K562 (cell line): ENCODE measurements around the gene MTF1. TPM values are rescaled to one million over a fixed set of nuclear protein-coding genes. Genes with fewer than 3 reads are reported as not detected.

Experiments used
- ATAC-seq: fragments of 200-7000 bp; cut with Tn5 transposase; 3 replicates; pipeline ENCODE4 v1.9.1; 2020; ENCODE audit warnings: moderate library complexity
- BruUV-seq: library from RNA; stranded (reverse); fragments of 400-500 nt; replicated peaks from 2 replicates; lab custom pipeline; 2021; lab: Mats Ljungman, UMichigan
- CTCF ChIA-PET: fragments of 300-600 bp; formaldehyde crosslinking; extraction: SDS; loops from one replicate; lab custom pipeline; 2021; ENCODE audit warnings: low intra/inter-chr PET ratio; lab: Yijun Ruan, JAX
- POLR2A ChIA-PET: fragments of 300-600, 350-650 bp; sonication (Branson Sonifier 250); formaldehyde crosslinking; extraction: SDS; loops from one replicate; lab custom pipeline; 2021; ENCODE audit warnings: antibody characterized with exemption, inconsistent platforms; lab: Yijun Ruan, JAX
- DNase-seq, 4 experiments: peaks; one replicate each; pipeline versions ENCODE4 v3.0.0 to v3.0.0-alpha.2; 2011 to 2018; ENCODE audit warnings: low spot score in 3 of 4, mixed read lengths in 3 of 4; ENCODE audit errors: extremely low read depth in 1 of 4
- FAIRE-seq: peaks from 2 replicates; lab custom pipeline; 2011; peaks lifted over from hg19 to GRCh38; lab: Jason Lieb, UNC
- H2AFZ ChIP-seq: 2 replicates; pipeline ENCODE4 v1.6.0; 2011; ENCODE audit warnings: low read depth, low read length, control low read depth, inconsistent platforms
- H3K27ac ChIP-seq: fragments of 200-600 bp; 3 replicates; pipeline ENCODE4 v1.8.0; 2011; ENCODE audit warnings: low read depth, mild to moderate bottlenecking, control low read depth, inconsistent platforms, low read length, moderate library complexity, mixed read lengths; ENCODE audit errors: extremely low read depth
- H3K27me3 ChIP-seq, 2 experiments: fragments of 300-600 bp in 1 of 2; 2 replicates in 1 of 2; 3 replicates in 1 of 2; pipeline versions ENCODE4 v1.6.0 to v1.8.0; 2011; ENCODE audit warnings: inconsistent platforms in 2 of 2, low read length in 2 of 2, mild to moderate bottlenecking in 1 of 2, mixed read lengths in 1 of 2, moderate library complexity in 1 of 2; ENCODE audit not compliant: control insufficient read depth in 2 of 2, insufficient read depth in 2 of 2
- H3K36me3 ChIP-seq: fragments of 300-600 bp; 3 replicates; pipeline ENCODE4 v1.8.0; 2011; ENCODE audit warnings: mild to moderate bottlenecking, low read length, inconsistent platforms; ENCODE audit not compliant: control insufficient read depth, insufficient read depth
- H3K4me1 ChIP-seq, 2 experiments: fragments of 200-600 bp in 1 of 2; replicated peaks in 1 of 2; 2 replicates in 1 of 2; 3 replicates in 1 of 2; pipeline versions ENCODE4 v1.5.1 to v1.8.0; 2011; ENCODE audit warnings: inconsistent platforms in 2 of 2, low read length in 2 of 2, mild to moderate bottlenecking in 1 of 2, mixed read lengths in 1 of 2, moderate library complexity in 1 of 2; ENCODE audit not compliant: control insufficient read depth in 2 of 2, insufficient read depth in 2 of 2
- H3K4me2 ChIP-seq: 2 replicates; pipeline ENCODE4 v1.6.1; 2011; ENCODE audit warnings: low read length, control low read depth, inconsistent platforms, mixed read lengths; ENCODE audit not compliant: insufficient read depth
- H3K4me3 ChIP-seq: fragments of 200-600 bp; sonication (generic), shearing (Covaris generic); 2 replicates; pipeline ENCODE4 v1.5.1; 2016; ENCODE audit warnings: control low read depth, inconsistent platforms
- H3K79me2 ChIP-seq: fragments of 200-600 bp; 3 replicates; pipeline ENCODE4 v1.8.0; 2011; ENCODE audit warnings: low read length, inconsistent platforms; ENCODE audit not compliant: control insufficient read depth, insufficient read depth
- H3K9ac ChIP-seq, 2 experiments: 2 replicates each; pipeline versions ENCODE4 v1.6.0 to v1.6.1; 2011; ENCODE audit warnings: low read depth in 2 of 2, low read length in 2 of 2, control low read depth in 1 of 2, inconsistent platforms in 1 of 2, mild to moderate bottlenecking in 1 of 2, mixed read lengths in 1 of 2; ENCODE audit not compliant: insufficient read depth in 1 of 2
- H3K9me1 ChIP-seq: one replicate; pipeline ENCODE4 v1.6.0; 2011; ENCODE audit warnings: inconsistent platforms, mild to moderate bottlenecking, low read length, moderate library complexity; ENCODE audit not compliant: control insufficient read depth, insufficient read depth
- H3K9me3 ChIP-seq: replicated peaks from 2 replicates; pipeline ENCODE4 v1.5.1; 2011; ENCODE audit warnings: low read depth, low read length, inconsistent platforms; ENCODE audit not compliant: control insufficient read depth, insufficient read depth
- H4K20me1 ChIP-seq: replicated peaks from 2 replicates; pipeline ENCODE4 v1.6.1; 2011; ENCODE audit warnings: low read length, inconsistent platforms, mixed read lengths; ENCODE audit not compliant: control insufficient read depth, insufficient read depth
- BCL6 ChIP-seq: fragments of 250-450 bp; sonication (Bioruptor Pico); IDR thresholded peaks from 2 replicates; pipeline ENCODE4 v1.4.0; 2020
- ESRRB ChIP-seq: fragments of 250-450 bp; sonication (Bioruptor Pico); IDR thresholded peaks from 2 replicates; pipeline ENCODE4 v1.5.0; 2020; ENCODE audit warnings: mild to moderate bottlenecking, moderate library complexity, borderline replicate concordance
- FOSL1 ChIP-seq: fragments of 200-800 bp; sonication (Bioruptor generic); conservative IDR thresholded peaks from 2 replicates; pipeline ENCODE4 v1.6.1; 2016; ENCODE audit warnings: missing genetic modification characterization, missing compliant biosample characterization
- PHF8 ChIP-seq: fragments of 200-600 bp; sonication (generic); IDR thresholded peaks from 2 replicates; pipeline ENCODE4 v1.6.1; 2012; ENCODE audit warnings: mixed run types, mild to moderate bottlenecking, inconsistent platforms, low read length, moderate library complexity, borderline replicate concordance
- PTTG1 ChIP-seq: fragments of 450-650 bp; IDR thresholded peaks from 2 replicates; pipeline ENCODE4 v1.6.1; 2016; ENCODE audit warnings: low read depth, mild to moderate bottlenecking, missing genetic modification characterization, missing compliant biosample characterization
- TAF7 ChIP-seq: fragments of 450-650 bp; IDR thresholded peaks from 2 replicates; pipeline ENCODE4 v1.6.1; 2016; ENCODE audit warnings: missing genetic modification characterization, missing compliant biosample characterization
- ZNF408 ChIP-seq: fragments of 250-450 bp; sonication (Bioruptor Pico); IDR thresholded peaks from 2 replicates; pipeline ENCODE4 v1.4.0; 2020; ENCODE audit warnings: low read depth, mild to moderate bottlenecking, moderate library complexity
- WGBS: fragments of 100-300 bp; shearing (Covaris generic); methylation state at CpG from one replicate; pipeline ENCODE4 v1.1.6; 2016; ENCODE audit warnings: low coverage, mixed read lengths; ENCODE audit not compliant: insufficient coverage; ENCODE audit errors: missing lambda C conversion rate; 5-methylcytosine and 5-hydroxymethylcytosine counted together
- in situ Hi-C: fragments of 300-500 bp; cut with MboI; formaldehyde crosslinking; loops from 4 replicates; pipeline ENCODE4 v1.15.0; 2018; ENCODE audit warnings: inconsistent platforms, mixed read lengths
- intact Hi-C: fragments of 100-400 bp; cut with micrococcal nuclease; formaldehyde crosslinking; loops from 2 replicates; pipeline ENCODE4 v1.14.2; 2022
- polyA plus RNA-seq, 8 experiments: library from polyadenylated mRNA; depleted of rRNA in 4 of 8; stranded (reverse) in 5 of 8; unstranded in 3 of 8; fragments of >200 nt; fragmentation: Nextera tagmentation in 2 of 8; fragmentation: Illumina TruSeq in 1 of 8; extraction: Ambion mirVana in 2 of 8; extraction: Trizol in 1 of 8; gene quantifications; 2 replicates each; pipeline versions ENCODE4 v1.2.1 to v1.2.3, GENCODE V29; 2011 to 2014; ENCODE audit warnings: inconsistent platforms in 1 of 8, missing spikeins in 1 of 8
- total RNA-seq, 7 experiments: library from RNA; depleted of rRNA in 6 of 7; stranded (reverse); fragments of >200 nt in 6 of 7; fragmentation: Illumina TruSeq in 2 of 7; extraction: Trizol in 2 of 7; gene quantifications; 2 replicates each; pipeline versions ENCODE4 v1.2.1 to v1.2.3, GENCODE V29; 2011 to 2021; ENCODE audit warnings: low replicate concordance in 1 of 7
- TF ChIP-seq, protein P1 (sequence below): fragments of 250-450 bp; sonication (Bioruptor Pico); IDR thresholded peaks from 2 replicates; pipeline ENCODE4 v1.5.0; 2021; ENCODE audit warnings: mild to moderate bottlenecking, moderate library complexity
- TF ChIP-seq, protein P2 (sequence below): sonication (generic); formaldehyde crosslinking; IDR thresholded peaks from 2 replicates; pipeline ENCODE4 v1.8.1; 2023; ENCODE audit warnings: mild to moderate bottlenecking, missing genetic modification reagents
- TF ChIP-seq, protein P3 (sequence below): fragments of 450-650 bp; IDR thresholded peaks from 2 replicates; pipeline ENCODE4 v1.6.1; 2017; ENCODE audit warnings: antibody characterized with exemption, mild to moderate bottlenecking

The MTF1 gene
- total and polyA plus RNA-seq, 9 of the 15 experiments (the other 6 are each of a cell fraction or from before 2014, with no cell fraction given), result 1.1 to 12.2 (median 4.3) TPM

DNA sequence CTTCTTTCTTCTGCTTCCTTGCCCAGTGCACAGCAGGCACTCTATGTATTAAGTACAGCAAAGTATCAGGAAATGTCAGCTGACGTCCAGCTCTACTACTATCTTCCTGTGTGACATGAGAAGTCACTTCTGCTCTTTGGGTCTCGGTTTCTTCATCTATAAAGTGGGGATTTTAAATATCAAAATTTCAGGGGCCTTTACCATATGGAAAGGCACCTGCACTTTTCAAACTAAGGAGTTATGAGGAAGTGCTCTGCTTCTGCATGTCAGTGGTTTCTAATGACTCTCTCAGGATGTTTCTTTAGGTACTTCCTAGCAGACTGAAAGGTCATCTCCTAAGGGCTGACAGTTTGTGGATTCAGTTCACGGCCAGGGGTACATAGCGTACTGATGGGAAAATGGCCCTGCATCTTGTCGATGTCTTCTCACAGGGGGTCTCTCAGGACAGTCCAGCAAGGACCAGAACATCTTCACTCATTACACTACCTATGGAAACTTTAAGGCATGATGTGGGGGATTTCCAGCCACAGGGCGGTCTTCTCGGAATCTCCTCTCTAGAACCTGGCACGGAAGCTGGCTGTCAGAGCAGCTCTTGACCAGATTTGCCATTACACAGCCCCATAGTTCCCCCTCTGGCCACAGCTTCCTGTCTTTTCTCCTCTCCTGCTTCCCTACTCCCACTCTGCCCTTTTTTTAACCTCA is 42.0 kb upstream of the MTF1 start:
- CTCF ChIA-PET, result no interaction called here
- intact Hi-C loops, result no loop called here

More for the DNA sequence above, 42.0 kb upstream of the MTF1 start:
- ATAC-seq (no peak), DNase-seq (no peak)
- H3K4me2 ChIP-seq, result no peak overlapping the region
- no peaks in the 10 kb centered on the region for H4K20me1 ChIP-seq
- H3K36me3 ChIP-seq, result no peaks in the 10 kb centered on the region; the same call in 2 of the 3 replicates
- no peaks in the 10 kb centered on the region; the same call in 1 of the 2 replicates for H3K9me3 ChIP-seq
- POLR2A ChIA-PET, result interaction anchor here (0.7 to 1.1 kb wide), 5 partner anchors 10 to 89 kb away, joined by 3 read pairs; partner anchors contain the start of gene SF3A3
- H3K27me3 ChIP-seq, result no peaks in the 10 kb centered on the region
- no peak overlapping the region for H2AFZ ChIP-seq
- no peak overlapping the region for H3K9ac ChIP-seq
- H3K4me3 ChIP-seq, result no peak overlapping the region
- no peaks in the 10 kb centered on the region for H3K79me2 ChIP-seq
- WGBS, result 81% methylated on average over 8 of the region's 8 CpGs
- TF ChIP-seq, protein P1, sequence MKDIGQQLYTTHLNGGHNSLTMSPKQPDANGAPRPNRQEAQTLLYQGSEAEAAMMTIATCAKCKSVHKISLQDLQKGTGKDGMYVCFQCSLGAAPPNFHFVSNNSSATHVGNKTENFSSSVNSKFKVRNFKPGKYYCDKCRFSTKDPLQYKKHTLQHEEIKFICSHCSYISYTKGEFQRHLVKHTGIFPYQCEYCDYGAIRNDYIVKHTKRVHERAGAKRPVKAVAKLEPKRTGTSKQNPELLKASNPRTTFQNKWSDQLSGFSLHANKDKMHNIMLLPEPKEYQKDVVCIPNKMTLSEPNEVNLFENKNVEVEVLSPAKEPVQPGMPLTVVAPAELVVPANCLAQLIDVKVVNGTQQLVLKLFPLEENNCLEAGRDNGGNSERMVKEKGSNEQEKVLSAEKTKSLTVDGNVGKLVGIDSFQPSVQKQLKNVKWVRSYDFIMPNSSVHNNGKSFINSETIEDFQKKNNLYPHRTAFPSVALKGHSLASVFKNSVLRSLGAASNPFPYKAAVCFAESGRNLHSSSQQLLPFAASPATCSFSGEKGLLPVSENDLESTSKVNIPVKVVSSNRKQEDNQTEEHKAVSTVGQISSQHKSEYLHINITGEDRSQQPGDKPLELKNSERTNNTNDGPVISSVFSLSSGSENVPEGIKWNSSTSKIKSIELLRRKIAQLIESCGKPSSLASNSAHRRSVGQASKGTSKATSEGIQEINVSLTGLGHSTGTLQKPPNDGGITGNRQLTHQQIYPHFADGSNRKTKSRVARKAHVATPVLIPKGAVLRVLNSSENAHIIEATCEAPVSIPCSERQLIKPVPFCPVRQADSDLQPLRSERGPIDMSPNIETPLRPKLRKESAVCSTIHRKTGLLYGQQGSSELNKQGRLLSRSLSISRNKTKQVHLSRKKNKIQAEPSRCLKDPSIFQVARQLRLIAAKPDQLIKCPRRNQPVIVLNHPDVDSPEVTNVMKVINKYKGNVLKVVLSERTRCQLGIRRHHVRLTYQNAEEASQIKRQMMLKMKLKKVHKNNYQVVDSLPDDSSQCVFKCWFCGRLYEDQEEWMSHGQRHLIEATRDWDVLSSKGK (CRISPR knock-in tag), result no peak
- TF ChIP-seq FOSL1 (no peak), ZNF408 (CRISPR knock-in tag) (no peak), ESRRB (CRISPR knock-in tag) (no peak), PTTG1 (no peak), PHF8 (no peak), TAF7 (tag) (no peak), BCL6 (CRISPR knock-in tag) (no peak)
- TF ChIP-seq, protein P2, sequence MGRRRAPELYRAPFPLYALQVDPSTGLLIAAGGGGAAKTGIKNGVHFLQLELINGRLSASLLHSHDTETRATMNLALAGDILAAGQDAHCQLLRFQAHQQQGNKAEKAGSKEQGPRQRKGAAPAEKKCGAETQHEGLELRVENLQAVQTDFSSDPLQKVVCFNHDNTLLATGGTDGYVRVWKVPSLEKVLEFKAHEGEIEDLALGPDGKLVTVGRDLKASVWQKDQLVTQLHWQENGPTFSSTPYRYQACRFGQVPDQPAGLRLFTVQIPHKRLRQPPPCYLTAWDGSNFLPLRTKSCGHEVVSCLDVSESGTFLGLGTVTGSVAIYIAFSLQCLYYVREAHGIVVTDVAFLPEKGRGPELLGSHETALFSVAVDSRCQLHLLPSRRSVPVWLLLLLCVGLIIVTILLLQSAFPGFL, result no peak
- TF ChIP-seq, protein P3, sequence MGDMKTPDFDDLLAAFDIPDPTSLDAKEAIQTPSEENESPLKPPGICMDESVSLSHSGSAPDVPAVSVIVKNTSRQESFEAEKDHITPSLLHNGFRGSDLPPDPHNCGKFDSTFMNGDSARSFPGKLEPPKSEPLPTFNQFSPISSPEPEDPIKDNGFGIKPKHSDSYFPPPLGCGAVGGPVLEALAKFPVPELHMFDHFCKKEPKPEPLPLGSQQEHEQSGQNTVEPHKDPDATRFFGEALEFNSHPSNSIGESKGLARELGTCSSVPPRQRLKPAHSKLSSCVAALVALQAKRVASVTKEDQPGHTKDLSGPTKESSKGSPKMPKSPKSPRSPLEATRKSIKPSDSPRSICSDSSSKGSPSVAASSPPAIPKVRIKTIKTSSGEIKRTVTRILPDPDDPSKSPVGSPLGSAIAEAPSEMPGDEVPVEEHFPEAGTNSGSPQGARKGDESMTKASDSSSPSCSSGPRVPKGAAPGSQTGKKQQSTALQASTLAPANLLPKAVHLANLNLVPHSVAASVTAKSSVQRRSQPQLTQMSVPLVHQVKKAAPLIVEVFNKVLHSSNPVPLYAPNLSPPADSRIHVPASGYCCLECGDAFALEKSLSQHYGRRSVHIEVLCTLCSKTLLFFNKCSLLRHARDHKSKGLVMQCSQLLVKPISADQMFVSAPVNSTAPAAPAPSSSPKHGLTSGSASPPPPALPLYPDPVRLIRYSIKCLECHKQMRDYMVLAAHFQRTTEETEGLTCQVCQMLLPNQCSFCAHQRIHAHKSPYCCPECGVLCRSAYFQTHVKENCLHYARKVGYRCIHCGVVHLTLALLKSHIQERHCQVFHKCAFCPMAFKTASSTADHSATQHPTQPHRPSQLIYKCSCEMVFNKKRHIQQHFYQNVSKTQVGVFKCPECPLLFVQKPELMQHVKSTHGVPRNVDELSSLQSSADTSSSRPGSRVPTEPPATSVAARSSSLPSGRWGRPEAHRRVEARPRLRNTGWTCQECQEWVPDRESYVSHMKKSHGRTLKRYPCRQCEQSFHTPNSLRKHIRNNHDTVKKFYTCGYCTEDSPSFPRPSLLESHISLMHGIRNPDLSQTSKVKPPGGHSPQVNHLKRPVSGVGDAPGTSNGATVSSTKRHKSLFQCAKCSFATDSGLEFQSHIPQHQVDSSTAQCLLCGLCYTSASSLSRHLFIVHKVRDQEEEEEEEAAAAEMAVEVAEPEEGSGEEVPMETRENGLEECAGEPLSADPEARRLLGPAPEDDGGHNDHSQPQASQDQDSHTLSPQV, result no peak
- TF ChIP-seq, all 486 proteins: peak for 0
- Histone ChIP-seq H3K9me1 (no peaks in the 10 kb centered on the region), H3K4me1 (no peaks in the 10 kb centered on the region), H3K27ac (no peak overlapping the region)
- in situ Hi-C loops, result no loop called here
- FAIRE-seq, result no peak
- no TSS peak for BruUV-seq
